ENCODE results near the gene LMBR1.

DNA sequence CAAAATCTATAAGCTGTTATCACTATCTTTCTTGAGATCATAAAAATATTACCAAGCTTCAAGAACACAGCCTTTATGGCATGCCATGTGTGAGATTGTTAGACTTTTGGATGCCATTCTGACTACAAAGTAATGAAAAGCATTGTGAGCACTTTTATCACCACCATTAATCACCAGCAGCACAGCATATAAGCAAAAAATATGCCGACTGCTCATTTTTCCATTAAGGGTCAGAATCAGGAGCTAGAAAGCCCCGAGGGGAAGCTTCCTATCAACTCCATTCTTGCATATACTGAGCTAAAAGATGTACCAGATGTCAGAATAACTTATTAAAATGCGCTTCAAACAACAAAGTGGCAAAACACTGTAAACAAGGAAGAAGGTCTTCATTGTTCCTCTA, 114.3 kb downstream of the LMBR1 start:
- TF ChIP-seq, protein P1, sequence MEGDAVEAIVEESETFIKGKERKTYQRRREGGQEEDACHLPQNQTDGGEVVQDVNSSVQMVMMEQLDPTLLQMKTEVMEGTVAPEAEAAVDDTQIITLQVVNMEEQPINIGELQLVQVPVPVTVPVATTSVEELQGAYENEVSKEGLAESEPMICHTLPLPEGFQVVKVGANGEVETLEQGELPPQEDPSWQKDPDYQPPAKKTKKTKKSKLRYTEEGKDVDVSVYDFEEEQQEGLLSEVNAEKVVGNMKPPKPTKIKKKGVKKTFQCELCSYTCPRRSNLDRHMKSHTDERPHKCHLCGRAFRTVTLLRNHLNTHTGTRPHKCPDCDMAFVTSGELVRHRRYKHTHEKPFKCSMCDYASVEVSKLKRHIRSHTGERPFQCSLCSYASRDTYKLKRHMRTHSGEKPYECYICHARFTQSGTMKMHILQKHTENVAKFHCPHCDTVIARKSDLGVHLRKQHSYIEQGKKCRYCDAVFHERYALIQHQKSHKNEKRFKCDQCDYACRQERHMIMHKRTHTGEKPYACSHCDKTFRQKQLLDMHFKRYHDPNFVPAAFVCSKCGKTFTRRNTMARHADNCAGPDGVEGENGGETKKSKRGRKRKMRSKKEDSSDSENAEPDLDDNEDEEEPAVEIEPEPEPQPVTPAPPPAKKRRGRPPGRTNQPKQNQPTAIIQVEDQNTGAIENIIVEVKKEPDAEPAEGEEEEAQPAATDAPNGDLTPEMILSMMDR (conservative IDR thresholded peaks at IDR 0.05; ENCODE audit: low read length), result no peak
- TF ChIP-seq EZH2phosphoT487 (IDR thresholded peaks at IDR 0.05; ENCODE audit: borderline replicate concordance, low read depth, low read length), result no peak
